Activated T-cell treated with anti-CD3 and anti-CD28 coated beads, Interleukin-2, amount 50 U/mL, for 24 hours (primary cell): ENCODE measurements around the gene XXYLT1.

Experiments
- DNase-seq: peaks from one replicate; pipeline ENCODE4 v3.0.0-alpha.2; 2020
- H3K27ac Mint-ChIP-seq: 2 replicates; pipeline ENCODE4 v1.8.0; 2020; ENCODE audit warnings: mild to moderate bottlenecking, mixed read lengths
- H3K27me3 Mint-ChIP-seq: 2 replicates; pipeline ENCODE4 v1.8.0; 2020; ENCODE audit warnings: mixed read lengths
- H3K36me3 Mint-ChIP-seq: 2 replicates; pipeline ENCODE4 v1.8.0; 2020; ENCODE audit warnings: low read depth, mixed read lengths
- H3K4me1 Mint-ChIP-seq: 2 replicates; pipeline ENCODE4 v1.8.0; 2020; ENCODE audit warnings: low read depth, mixed read lengths
- H3K4me3 Mint-ChIP-seq: 2 replicates; pipeline ENCODE4 v1.8.0; 2020; ENCODE audit warnings: mild to moderate bottlenecking, moderate library complexity, mixed read lengths
- H3K9me3 Mint-ChIP-seq: 2 replicates; pipeline ENCODE4 v1.8.0; 2020; ENCODE audit warnings: mixed read lengths

Gene XXYLT1

GRCh38 chr3:195124378-195124992 is 146.5 kb downstream of the XXYLT1 start:
- no peak for DNase-seq
- H3K4me3 Mint-ChIP-seq, result no peak overlapping the region
- H3K27me3 Mint-ChIP-seq, result no peaks in the 10 kb centered on the region
- no peak overlapping the region for H3K27ac Mint-ChIP-seq
- no peaks in the 10 kb centered on the region for H3K36me3 Mint-ChIP-seq
- H3K4me1 Mint-ChIP-seq, result peaks cover 21% of the 10 kb centered on the region
- no peaks in the 10 kb centered on the region for H3K9me3 Mint-ChIP-seq

GRCh38 chr3:195123281-195123691 is 147.7 kb downstream of the XXYLT1 start:
- H3K27ac Mint-ChIP-seq, result no peak overlapping the region
- H3K4me3 Mint-ChIP-seq, result no peak overlapping the region
- no peaks in the 10 kb centered on the region for H3K36me3 Mint-ChIP-seq
- H3K4me1 Mint-ChIP-seq, result peaks cover 10% of the 10 kb centered on the region
- no peak for DNase-seq
- H3K9me3 Mint-ChIP-seq, result no peaks in the 10 kb centered on the region
- no peaks in the 10 kb centered on the region for H3K27me3 Mint-ChIP-seq

- Mint-ChIP-seq H3K4me3 (no peak overlapping the region), H3K27ac (no peak overlapping the region), H3K36me3 (no peaks in the 10 kb centered on the region), H3K9me3 (no peaks in the 10 kb centered on the region), H3K27me3 (no peaks in the 10 kb centered on the region), H3K4me1 (peaks cover 9% of the 10 kb centered on the region)
- DNase-seq, result no peak
Observed at GRCh38 chr3:195122261-195122660, 148.7 kb downstream of the XXYLT1 start.

- no peak for DNase-seq
- Mint-ChIP-seq H3K36me3 (no peaks in the 10 kb centered on the region), H3K4me1 (peaks cover 6% of the 10 kb centered on the region), H3K27me3 (no peaks in the 10 kb centered on the region), H3K9me3 (no peaks in the 10 kb centered on the region), H3K4me3 (no peak overlapping the region), H3K27ac (no peak overlapping the region)
Observed at GRCh38 chr3:195120267-195120601, 150.7 kb downstream of the XXYLT1 start.

- Mint-ChIP-seq H3K4me3 (no peak overlapping the region), H3K27ac (no peak overlapping the region), H3K4me1 (peaks cover 6% of the 10 kb centered on the region), H3K27me3 (no peaks in the 10 kb centered on the region), H3K36me3 (no peaks in the 10 kb centered on the region), H3K9me3 (no peaks in the 10 kb centered on the region)
- no peak for DNase-seq
Observed at GRCh38 chr3:195119461-195120266, 151.3 kb downstream of the XXYLT1 start.

- no peaks in the 10 kb centered on the region for H3K27me3 Mint-ChIP-seq
- peaks cover 6% of the 10 kb centered on the region for H3K4me1 Mint-ChIP-seq
- H3K36me3 Mint-ChIP-seq, result no peaks in the 10 kb centered on the region
- no peaks in the 10 kb centered on the region for H3K9me3 Mint-ChIP-seq
- H3K27ac Mint-ChIP-seq, result no peak overlapping the region
- H3K4me3 Mint-ChIP-seq, result no peak overlapping the region
- no peak for DNase-seq
Observed at GRCh38 chr3:195118671-195119070, 152.3 kb downstream of the XXYLT1 start.

GRCh38 chr3:195117978-195118581 is 152.9 kb downstream of the XXYLT1 start:
- no peak overlapping the region for H3K27ac Mint-ChIP-seq

GRCh38 chr3:195116407-195117185 is 154.4 kb downstream of the XXYLT1 start:
- Mint-ChIP-seq H3K4me3 (no peak overlapping the region), H3K36me3 (no peaks in the 10 kb centered on the region), H3K4me1 (peaks cover 6% of the 10 kb centered on the region), H3K27ac (no peak overlapping the region), H3K9me3 (no peaks in the 10 kb centered on the region), H3K27me3 (no peaks in the 10 kb centered on the region)
- no peak for DNase-seq

More at GRCh38 chr3:195117978-195118581, 152.9 kb downstream of the XXYLT1 start:
- H3K4me1 Mint-ChIP-seq, result peaks cover 6% of the 10 kb centered on the region
- H3K4me3 Mint-ChIP-seq, result no peak overlapping the region
- no peaks in the 10 kb centered on the region for H3K36me3 Mint-ChIP-seq
- no peaks in the 10 kb centered on the region for H3K27me3 Mint-ChIP-seq
- no peaks in the 10 kb centered on the region for H3K9me3 Mint-ChIP-seq
- no peak for DNase-seq

- H3K36me3 Mint-ChIP-seq, result no peaks in the 10 kb centered on the region
- H3K9me3 Mint-ChIP-seq, result no peaks in the 10 kb centered on the region
- no peak overlapping the region for H3K4me3 Mint-ChIP-seq
- no peaks in the 10 kb centered on the region for H3K27me3 Mint-ChIP-seq
- H3K27ac Mint-ChIP-seq, result no peak overlapping the region
- no peak for DNase-seq
- H3K4me1 Mint-ChIP-seq, result peaks cover 6% of the 10 kb centered on the region
Observed at GRCh38 chr3:195115600-195116406, 155.2 kb downstream of the XXYLT1 start.

GRCh38 chr3:195114786-195115599 is 156.0 kb downstream of the XXYLT1 start:
- no peak for DNase-seq
- H3K27ac Mint-ChIP-seq, result no peak overlapping the region
- no peak overlapping the region for H3K4me3 Mint-ChIP-seq
- H3K4me1 Mint-ChIP-seq, result peaks cover 6% of the 10 kb centered on the region
- H3K27me3 Mint-ChIP-seq, result no peaks in the 10 kb centered on the region
- no peaks in the 10 kb centered on the region for H3K9me3 Mint-ChIP-seq
- no peaks in the 10 kb centered on the region for H3K36me3 Mint-ChIP-seq

- Mint-ChIP-seq H3K4me3 (no peak overlapping the region), H3K4me1 (peaks cover 6% of the 10 kb centered on the region), H3K27ac (no peak overlapping the region), H3K36me3 (no peaks in the 10 kb centered on the region), H3K9me3 (no peaks in the 10 kb centered on the region), H3K27me3 (no peaks in the 10 kb centered on the region)
- DNase-seq, result no peak
Observed at GRCh38 chr3:195113536-195114425, 157.2 kb downstream of the XXYLT1 start.

GRCh38 chr3:195113048-195113447 is 157.9 kb downstream of the XXYLT1 start:
- no peak for DNase-seq
- Mint-ChIP-seq H3K4me1 (peaks cover 3% of the 10 kb centered on the region), H3K27ac (no peak overlapping the region), H3K27me3 (no peaks in the 10 kb centered on the region), H3K4me3 (no peak overlapping the region), H3K9me3 (no peaks in the 10 kb centered on the region), H3K36me3 (no peaks in the 10 kb centered on the region)
